ENCODE results near the gene TSPEAR. TPM values are rescaled to one million over a fixed set of nuclear protein-coding genes. Genes with fewer than 3 reads are reported as not detected.

Gene TSPEAR
- total and polyA plus RNA-seq, 7 donors = not detected

GRCh38 chr21:44453120-44453519 is 258.3 kb downstream of the TSPEAR start:
- Histone ChIP-seq H3K4me1 (no peaks in the 10 kb centered on the region), H3K27ac (no peak overlapping the region), H3K36me3 (ENCODE audit: insufficient read depth in 1 of 2, low read depth in 1 of 2) (no peaks in the 10 kb centered on the region), H3K4me3 (no peak overlapping the region), H3K27me3 (ENCODE audit: insufficient read depth in 3 of 3, low read length in 2 of 3) (peaks cover 0 to 51% (median 9%) of the 10 kb centered on the region in 3 donors), H3K9me3 (peaks cover 14% of the 10 kb centered on the region)
- ATAC-seq (no peak), DNase-seq (no peak)
- WGBS, 3 donors = 95 to 96% (median 96%) methylated on average over 3 of the region's 3 CpGs
- no peak for TF ChIP-seq CTCF (IDR thresholded peaks at IDR 0.05)
- intact Hi-C loops (cut with DNase I) = no loop called here

- no peak for TF ChIP-seq CTCF (IDR thresholded peaks at IDR 0.05)
- WGBS, 3 donors = 77 to 86% (median 79%) methylated on average over 14 of the region's 14 CpGs
Measured at GRCh38 chr21:44450999-44451398, 260.4 kb downstream of the TSPEAR start.

DNA sequence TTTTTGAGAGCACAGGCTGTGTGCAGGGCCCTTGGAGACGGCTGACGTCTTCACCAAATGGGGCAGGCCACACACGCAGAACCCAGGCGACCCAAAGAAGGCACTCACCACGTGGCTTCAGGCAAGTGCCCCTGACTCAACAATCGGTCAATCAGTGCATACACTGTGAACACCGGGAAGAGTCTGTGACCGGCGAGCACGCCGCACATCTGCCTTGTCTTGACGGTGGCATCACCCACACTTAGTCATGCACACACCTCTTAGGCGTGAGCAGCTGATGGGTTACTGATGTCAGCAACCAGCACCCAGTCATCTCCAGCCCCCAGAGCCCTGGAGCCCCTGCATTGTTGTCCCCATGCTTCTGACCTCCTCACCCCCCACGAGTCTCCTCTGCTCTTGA is 261.0 kb downstream of the TSPEAR start:
- no peak for ATAC-seq
- DNase-seq = no peak
- no peak overlapping the region for H3K4me3 ChIP-seq
- H3K4me1 ChIP-seq = no peaks in the 10 kb centered on the region
- 58 to 66% (median 63%) methylated on average over 14 of the region's 14 CpGs for WGBS, 3 donors
- H3K27ac ChIP-seq = no peak overlapping the region
- H3K36me3 ChIP-seq (ENCODE audit: insufficient read depth in 1 of 2, low read depth in 1 of 2) = no peaks in the 10 kb centered on the region
- peaks cover 14% of the 10 kb centered on the region for H3K9me3 ChIP-seq
- TF ChIP-seq CTCF (IDR thresholded peaks at IDR 0.05) = no peak
- peaks cover 0 to 42% (median 7%) of the 10 kb centered on the region in 3 donors for H3K27me3 ChIP-seq (ENCODE audit: insufficient read depth in 3 of 3, low read length in 2 of 3)
- intact Hi-C loops (cut with DNase I) = no loop called here

More at GRCh38 chr21:44450999-44451398, 260.4 kb downstream of the TSPEAR start:
- Histone ChIP-seq H3K27ac (no peak overlapping the region), H3K27me3 (ENCODE audit: insufficient read depth in 3 of 3, low read length in 2 of 3) (peaks cover 0 to 45% (median 8%) of the 10 kb centered on the region in 3 donors), H3K9me3 (peaks cover 14% of the 10 kb centered on the region), H3K4me3 (no peak overlapping the region), H3K36me3 (ENCODE audit: insufficient read depth in 1 of 2, low read depth in 1 of 2) (no peaks in the 10 kb centered on the region), H3K4me1 (no peaks in the 10 kb centered on the region)
- ATAC-seq (no peak), DNase-seq (peak in 1 of 2 donors; percentile 40)
- intact Hi-C loops (cut with DNase I) = no loop called here

DNA sequence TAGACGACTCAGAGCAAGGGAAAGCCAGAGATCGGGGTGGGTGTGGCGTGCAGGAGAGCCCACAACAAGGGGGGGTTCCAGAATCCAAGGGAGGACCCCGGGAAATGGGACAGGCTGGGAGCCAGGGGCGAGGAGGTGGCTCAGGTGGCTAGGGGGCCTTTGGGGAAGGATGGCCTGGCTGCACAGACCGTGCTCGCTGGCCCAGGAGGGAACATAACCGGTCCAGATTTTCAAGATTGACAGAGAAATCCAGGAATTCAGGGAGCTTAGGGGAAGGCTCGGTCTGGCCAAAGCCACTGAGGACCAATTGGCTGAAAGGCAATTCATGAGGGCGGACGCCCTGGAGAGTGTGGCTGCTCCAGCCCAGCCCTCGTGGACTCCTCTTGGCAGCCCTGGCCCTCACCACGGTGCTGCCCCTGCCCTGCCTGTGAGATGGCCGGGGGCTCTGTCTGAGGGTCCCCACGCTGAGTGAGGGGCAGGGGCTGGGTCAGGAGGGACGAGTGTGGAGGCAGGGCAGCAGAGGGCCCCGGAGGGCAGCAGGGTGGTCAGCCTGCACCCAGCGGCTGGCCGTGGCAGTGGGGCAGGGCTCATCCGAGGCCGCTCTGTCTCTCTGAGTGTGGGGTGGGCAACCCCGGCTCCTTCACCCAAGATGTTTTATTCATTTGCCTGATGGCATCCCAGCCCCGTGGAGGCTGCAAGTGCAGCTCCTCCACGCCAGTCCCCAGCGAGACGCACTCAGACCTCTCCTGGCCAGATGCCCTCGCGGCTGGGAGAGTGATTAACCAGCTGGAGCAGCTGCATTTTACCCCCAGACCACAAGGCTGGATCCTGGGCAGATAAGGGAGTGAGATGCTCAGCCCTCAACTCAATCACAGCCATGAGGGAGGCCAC is 261.7 kb downstream of the TSPEAR start:
- H3K4me1 ChIP-seq = no peaks in the 10 kb centered on the region
- ATAC-seq = no peak

More for the DNA sequence above, 261.7 kb downstream of the TSPEAR start:
- Histone ChIP-seq H3K27ac (no peak overlapping the region), H3K9me3 (peaks cover 14% of the 10 kb centered on the region), H3K36me3 (ENCODE audit: insufficient read depth in 1 of 2, low read depth in 1 of 2) (no peaks in the 10 kb centered on the region), H3K4me3 (no peak overlapping the region), H3K27me3 (ENCODE audit: insufficient read depth in 3 of 3, low read length in 2 of 3) (peaks cover 0 to 41% (median 4%) of the 10 kb centered on the region in 3 donors)
- intact Hi-C loops (cut with DNase I) = no loop called here
- DNase-seq = peak in 1 of 2 donors; percentile 36
- WGBS, 3 donors = 29 to 39% (median 32%) methylated on average over 26 to 28 of the region's 28 CpGs
- no peak for TF ChIP-seq CTCF (IDR thresholded peaks at IDR 0.05)

Data from psoas muscle (tissue), 8 donors.